Frontal cortex (tissue), 4 donors: ENCODE data around the gene RBMS2. TPM values are rescaled to one million over a fixed set of nuclear protein-coding genes. Genes with fewer than 3 reads are reported as not detected.
"Not testable (repeated sequence)": the region's sequence is repeated elsewhere in the genome, so short reads cannot be mapped to it uniquely, and the experiment has no call there.

Experiments
- DNase-seq, 2 donors: peaks; one replicate each; pipeline ENCODE4 v3.0.0; 2012; ENCODE audit warnings: low spot score in 2 of 2
- FAIRE-seq: peaks from 2 replicates; lab custom pipeline; 2012; peaks lifted over from hg19 to GRCh38; lab: Jason Lieb, UNC
- total RNA-seq: library from RNA; depleted of rRNA; stranded (reverse); fragments of >200 nt; gene quantifications from one replicate; pipeline ENCODE4 v1.2.3, GENCODE V29; 2014
- donor health status: control.
- donor health status: control.
- donor health status: control.

The RBMS2 gene
- total RNA-seq, 1 donor from 2014 or later, result 2.4 TPM

DNA sequence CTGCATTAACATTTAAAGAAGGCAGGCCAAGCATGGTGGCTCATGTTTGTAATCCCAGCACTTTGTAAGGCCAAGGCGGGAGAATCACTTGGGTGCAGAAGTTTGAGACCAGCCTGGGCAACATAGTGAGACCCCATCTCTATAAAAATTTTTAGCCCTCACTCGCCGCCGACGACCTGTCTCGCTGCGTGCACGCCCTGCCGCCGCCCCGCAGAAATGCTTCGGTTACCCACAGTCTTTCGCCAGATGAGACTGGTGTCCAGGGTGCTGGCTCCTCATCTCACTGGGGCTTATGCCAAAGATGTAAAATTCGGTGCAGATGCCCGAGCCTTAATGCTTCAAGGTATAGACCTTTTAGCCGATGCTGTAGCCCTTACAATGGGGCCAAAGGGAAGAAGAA lies 10.8 kb upstream of the RBMS2 start:
- no peak for DNase-seq
- no peak for FAIRE-seq

DNA sequence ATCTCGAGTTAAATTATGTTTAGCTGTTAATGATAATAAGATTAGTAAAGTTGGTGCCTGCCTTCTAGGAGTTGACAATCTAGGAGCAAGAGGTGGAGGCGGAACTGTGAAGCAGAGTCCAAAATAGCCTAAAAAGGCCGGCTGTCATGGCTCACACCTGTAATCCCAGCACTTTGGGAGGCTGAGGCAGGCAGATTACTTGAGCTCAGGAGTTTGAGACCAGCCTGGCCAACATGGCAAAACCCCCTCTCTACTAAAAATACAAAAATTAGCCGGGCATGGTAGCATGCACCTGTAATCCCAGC lies 7.7 kb upstream of the RBMS2 start:
- not testable (repeated sequence) for DNase-seq, FAIRE-seq

- DNase-seq, result no peak
- FAIRE-seq, result no peak
Measured at GRCh38 chr12:56517854-56518253, 3.8 kb upstream of the RBMS2 start.

DNA sequence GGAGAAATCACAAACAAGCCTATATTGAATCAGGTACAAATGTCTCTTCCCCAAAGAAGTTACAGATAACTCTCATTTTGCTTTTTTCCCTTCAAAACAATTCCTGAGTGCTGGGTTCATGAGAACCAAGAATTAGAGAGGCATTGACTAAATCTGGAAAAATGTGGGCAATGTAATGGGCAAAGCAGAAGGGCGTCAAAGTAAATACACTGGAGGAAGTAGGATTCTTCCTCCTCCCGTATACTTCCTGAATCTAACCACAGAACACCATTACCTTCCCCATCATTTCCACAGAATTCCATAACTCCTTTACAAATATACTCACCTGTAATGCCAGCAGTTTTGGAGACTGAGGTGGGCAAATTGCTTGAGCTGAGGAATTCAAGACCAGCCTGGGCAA lies 3.0 kb upstream of the RBMS2 start:
- no peak for FAIRE-seq
- no peak for DNase-seq

DNA sequence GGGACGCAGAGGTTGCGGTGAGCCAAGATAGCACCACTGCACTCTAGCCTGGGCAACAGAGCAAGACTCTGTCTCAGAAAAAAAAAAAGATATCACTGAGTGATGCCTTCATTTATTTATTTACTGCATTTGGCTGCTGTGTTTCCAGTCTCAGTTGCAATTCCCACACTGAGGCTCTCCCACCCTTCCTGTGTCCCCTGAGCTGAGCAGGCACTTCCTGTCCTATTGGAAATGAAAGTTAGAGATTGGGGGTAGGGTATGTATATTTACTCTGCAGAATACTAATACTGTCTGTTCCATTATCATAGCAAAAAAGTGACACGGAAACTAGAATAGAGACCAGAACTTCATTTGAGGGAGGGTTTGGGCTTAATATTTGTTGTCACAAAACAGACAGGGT lies 1.6 kb upstream of the RBMS2 start:
- FAIRE-seq (no peak), DNase-seq (no peak)

GRCh38 chr12:56520506-56520905 lies 1.1 kb upstream of the RBMS2 start:
- FAIRE-seq (no peak), DNase-seq (no peak)

GRCh38 chr12:56521209-56521589 lies 421 bp upstream of the RBMS2 start:
- no peak for DNase-seq

DNA sequence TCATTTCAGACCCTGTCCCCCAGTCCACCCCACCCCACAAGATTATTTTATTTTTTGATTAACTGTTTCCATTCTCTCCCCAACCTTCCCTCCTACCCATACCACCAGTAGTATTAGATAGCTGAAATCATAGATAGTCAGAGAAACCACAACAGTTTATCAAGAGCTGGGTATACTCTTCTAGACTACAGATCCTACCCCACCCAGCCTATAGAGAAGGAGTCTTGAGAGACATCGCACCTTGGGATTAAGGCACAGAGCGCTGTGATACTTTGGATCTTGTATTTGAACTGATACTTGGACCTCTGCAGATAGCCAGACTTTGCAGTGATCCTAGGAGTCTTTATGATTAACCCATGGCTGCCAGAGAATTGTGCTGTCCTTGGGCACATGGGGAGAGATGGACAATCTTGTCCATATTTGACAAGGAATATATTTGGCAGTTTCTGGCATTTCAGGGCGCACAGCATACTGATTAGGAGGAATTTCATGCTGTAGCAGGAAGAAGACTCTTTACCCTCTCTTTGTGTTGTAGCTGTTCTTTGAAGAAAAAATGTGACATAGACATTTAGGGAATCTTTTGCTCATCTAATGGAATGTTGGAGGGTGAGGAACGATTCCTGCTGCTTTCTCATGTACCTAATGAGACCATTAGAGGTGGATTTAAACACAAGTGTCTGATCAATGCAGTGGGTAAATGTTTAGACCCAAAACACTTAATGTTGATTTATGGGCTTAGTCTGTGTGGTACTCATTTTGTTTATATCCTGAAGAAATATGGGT lies 982 bp downstream of the RBMS2 start:
- FAIRE-seq (no peak), DNase-seq (no peak)

More at GRCh38 chr12:56521209-56521589, 421 bp upstream of the RBMS2 start:
- FAIRE-seq, result no peak

DNA sequence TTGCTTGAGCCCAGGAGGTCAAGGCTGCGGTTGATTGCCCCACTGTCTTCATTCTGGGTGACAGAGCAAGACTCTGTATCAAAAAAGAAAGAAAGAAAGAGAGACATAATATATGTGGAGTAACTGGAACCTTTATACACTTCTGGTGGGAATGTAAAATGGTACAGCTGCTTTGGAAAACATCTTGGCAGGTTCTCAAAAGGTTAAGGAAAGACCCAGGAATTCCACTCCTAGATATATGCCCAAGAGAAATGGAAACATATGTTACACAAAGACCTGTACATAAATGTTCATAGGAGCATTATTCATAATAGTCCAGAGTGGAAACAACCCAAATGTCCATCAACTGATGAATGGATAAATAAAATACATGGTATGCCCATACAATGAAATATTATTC lies 7.2 kb downstream of the RBMS2 start:
- FAIRE-seq (no peak), DNase-seq (no peak)

- DNase-seq, result no peak
- FAIRE-seq, result no peak
Measured at GRCh38 chr12:56529656-56530055, 8.0 kb downstream of the RBMS2 start.

DNA sequence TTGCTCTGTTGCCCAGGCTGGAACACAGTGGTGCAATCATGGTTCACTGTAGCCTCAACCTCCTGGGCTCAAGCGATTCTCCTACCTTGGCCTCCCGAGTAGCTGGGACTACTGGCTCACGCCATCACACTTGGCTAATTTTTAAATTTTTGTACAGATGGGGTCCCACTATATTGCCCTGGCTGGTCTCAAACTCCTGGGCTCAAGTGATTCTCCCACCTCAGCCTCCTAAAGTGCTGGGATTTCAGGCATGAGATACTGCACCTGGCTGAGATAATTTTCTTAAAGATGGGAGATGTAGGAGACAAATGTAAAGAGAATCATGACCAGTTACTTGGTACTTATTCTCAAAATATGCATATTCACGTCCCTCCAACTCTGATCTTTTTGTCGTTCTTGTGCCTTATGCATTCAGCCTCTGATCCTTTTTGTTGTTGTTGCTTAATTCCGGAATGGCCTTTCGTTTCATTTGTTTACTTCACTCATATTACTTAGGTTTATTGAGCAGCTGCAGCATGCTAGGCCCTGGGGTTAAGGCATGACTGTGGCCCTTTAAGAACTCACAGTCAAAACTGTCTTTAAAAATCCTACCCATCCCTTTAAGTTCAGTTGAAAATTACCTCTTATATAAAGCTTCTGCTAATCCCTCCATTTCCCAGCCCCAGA lies 8.9 kb downstream of the RBMS2 start:
- no peak for DNase-seq
- no peak for FAIRE-seq

GRCh38 chr12:56537546-56537945 lies 15.9 kb downstream of the RBMS2 start:
- FAIRE-seq (no peak), DNase-seq (no peak)

DNA sequence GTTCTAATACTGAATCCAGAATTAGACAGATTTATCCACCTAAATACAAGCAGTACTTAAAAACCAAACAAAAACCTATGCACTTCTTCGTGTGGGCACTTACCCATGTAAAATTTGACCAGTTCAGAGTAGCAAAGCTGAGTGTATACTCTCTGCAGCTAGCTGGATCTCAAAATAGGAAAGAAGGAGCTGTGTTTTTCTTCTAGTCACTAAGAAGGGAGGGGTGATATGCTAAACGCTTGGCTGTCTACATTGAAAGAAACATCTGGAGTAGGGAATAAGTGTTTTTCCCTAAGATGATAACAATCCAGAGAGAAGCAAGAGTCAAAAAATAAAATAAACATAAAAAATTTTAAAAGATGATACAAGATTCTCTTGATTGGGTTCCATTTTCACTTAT lies 20.0 kb downstream of the RBMS2 start:
- FAIRE-seq, result no peak
- no peak for DNase-seq

DNA sequence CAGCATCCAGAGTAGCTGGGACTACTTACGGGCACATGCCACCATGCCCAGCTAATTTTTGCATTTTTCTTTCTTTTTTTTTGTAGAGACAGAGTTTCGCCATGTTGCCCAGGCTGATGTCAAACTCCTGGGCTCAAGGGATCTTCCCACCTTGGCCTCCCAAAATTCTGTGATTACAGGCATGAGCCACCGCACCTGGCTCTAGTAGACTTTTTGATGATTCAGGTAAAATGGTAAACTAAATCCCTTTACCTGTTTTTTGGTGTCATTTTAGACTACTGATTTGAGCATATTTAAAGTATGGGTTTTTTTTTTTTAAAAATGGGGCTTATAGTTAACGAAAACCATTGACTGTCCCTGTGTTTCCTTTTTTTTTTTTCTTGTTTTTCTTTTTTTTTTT lies 20.5 kb downstream of the RBMS2 start:
- FAIRE-seq, result no peak
- no peak for DNase-seq

DNA sequence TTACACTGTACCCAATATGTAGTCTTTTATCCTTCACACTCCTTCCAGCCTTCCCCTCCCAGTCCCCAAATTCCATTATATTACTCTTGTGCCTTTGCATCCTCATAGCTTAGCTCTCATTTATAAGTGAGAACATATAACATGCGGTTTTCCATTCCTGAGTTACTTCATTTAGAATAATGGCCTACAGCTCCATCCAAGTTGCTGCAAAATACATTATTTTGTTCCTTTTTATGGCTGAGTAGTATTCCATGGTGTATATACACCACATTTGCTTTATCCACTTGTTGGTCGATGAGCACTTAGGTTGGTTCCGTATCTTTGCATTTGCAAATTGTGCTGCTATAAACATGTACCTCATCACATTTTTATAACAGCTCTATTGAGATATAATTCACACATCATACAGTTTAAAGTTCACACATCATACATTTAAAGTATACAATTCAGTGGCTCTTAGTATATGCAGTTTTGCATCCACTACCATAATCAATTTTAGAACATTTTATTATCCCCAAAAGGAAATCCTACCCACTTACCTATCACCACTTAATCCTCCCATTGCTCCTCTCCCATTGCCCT lies 23.5 kb downstream of the RBMS2 start:
- no peak for FAIRE-seq
- no peak for DNase-seq

DNA sequence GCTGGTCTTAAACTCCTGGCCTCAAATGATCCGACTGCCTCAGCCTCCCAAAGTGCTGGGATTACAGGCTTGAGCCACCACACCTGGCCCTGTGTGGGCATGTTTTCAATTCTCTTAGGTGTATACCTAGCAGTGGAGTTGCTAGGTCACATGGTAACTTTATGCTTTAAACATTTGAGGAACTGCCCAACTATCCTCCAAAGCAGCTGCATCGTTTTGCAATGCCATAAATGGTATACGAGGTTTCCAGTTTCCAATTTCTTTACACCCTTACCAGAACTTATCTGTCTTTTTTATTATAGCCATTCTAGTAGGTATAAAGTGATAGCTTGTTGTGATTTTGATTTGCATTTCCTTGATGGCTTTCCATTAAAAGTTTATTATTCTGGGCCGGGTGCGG lies 25.1 kb downstream of the RBMS2 start:
- DNase-seq, result no peak
- FAIRE-seq, result no peak

DNA sequence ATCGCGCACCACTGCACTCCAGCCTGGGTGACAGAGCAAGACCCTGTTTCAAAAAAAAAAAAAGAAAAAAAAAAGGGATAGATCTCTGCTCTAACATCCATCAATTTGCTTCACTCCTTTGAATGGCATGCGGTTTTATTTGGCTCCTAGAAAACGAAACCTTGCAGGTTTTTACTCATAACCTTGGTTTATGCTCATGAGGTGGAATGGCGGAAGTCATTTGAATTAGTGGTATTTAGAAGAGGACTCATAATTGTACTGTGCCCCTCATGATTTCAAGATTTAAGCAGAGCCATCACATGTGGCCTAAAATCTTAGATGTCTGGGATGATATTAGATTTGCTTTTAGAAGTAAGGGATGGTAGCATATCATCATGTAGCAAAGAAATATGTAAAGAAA lies 29.4 kb downstream of the RBMS2 start:
- DNase-seq (no peak), FAIRE-seq (no peak)

GRCh38 chr12:56565510-56566101 lies 44.0 kb downstream of the RBMS2 start:
- DNase-seq, result peak; percentile 9 to 52
- no peak for FAIRE-seq

DNA sequence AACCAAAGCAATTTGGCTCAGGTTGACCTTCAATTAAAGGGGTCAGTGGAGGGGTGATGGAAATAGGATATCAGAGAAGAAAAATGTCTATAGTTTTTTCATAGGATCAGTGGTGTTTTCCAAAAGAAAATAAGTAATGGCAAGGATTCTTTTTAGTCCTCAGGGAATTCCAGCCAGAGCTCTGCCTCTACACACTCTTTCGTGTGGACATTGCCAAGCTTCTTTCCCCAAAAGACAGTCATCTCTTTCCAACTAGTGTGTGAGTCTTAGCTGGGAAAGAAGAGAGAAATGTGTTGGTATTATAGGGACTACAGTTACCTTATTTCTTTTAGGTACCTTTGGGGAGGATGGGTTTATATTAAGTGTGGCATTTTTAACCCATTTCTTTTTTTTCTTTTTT lies 46.5 kb downstream of the RBMS2 start:
- FAIRE-seq (no peak), DNase-seq (no peak)

- DNase-seq (no peak), FAIRE-seq (no peak)
Measured at GRCh38 chr12:56571121-56571520, 49.5 kb downstream of the RBMS2 start.

DNA sequence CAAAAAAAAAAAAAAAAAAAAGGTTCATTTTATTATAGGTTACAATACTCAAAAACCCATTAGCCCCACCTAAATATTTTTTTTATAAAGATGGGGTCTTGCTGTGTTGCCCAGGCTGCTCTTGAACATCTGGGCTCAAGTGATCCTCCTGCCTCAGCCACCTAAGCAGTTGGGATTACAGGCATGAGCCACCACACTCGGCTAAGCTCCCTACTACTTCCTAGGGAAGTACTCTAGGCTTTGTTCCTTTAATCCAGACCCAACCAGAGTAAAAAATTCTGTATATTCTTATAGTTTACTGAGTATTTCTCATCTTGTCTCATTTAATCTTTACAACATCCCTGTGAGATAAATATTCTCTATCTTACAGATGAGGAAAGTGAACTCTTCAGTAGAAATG lies 50.7 kb downstream of the RBMS2 start:
- DNase-seq (no peak), FAIRE-seq (no peak)
